ENCODE results near the gene RSPH6A. TPM values are rescaled to one million over a fixed set of nuclear protein-coding genes. Genes with fewer than 3 reads are reported as not detected.
A peak's percentile ranks its signal among the peaks of the same experiment; 100 is the strongest.

The RSPH6A gene
- total and polyA plus RNA-seq, 2 of the 13 experiments (the other 11 are each of a cell fraction or from before 2014, with no cell fraction given): 0.07 TPM; not detected in 1

GRCh38 chr19:45770192-45771101, 44.7 kb downstream of the RSPH6A start (continued):
- TF ChIP-seq E2F1 (CRISPR knock-in tag; IDR thresholded peaks at IDR 0.05) (no peak), ZNF136 (CRISPR knock-in tag; IDR thresholded peaks at IDR 0.05; ENCODE audit: low read depth) (no peak; the same call in 1 of the 2 replicates), EZH2 (conservative IDR thresholded peaks at IDR 0.05; ENCODE audit: low read depth, low read length) (no peak), ZNF891 (CRISPR knock-in tag; IDR thresholded peaks at IDR 0.05) (peak; percentile 71), POGK (CRISPR knock-in tag; conservative IDR thresholded peaks at IDR 0.05) (peak; percentile 55; the same call in 1 of the 2 replicates), NKX3-1 (CRISPR knock-in tag; IDR thresholded peaks at IDR 0.05) (peak; percentile 46; the same call in 1 of the 2 replicates), NR2F1 (CRISPR knock-in tag; IDR thresholded peaks at IDR 0.05) (no peak), MIXL1 (CRISPR knock-in tag; IDR thresholded peaks at IDR 0.05) (peak; percentile 3; the same call in 1 of the 2 replicates), ZNF563 (CRISPR knock-in tag; IDR thresholded peaks at IDR 0.05) (peak; percentile 93), DDIT3 (CRISPR knock-in tag; IDR thresholded peaks at IDR 0.05) (no peak), NR2F6 (IDR thresholded peaks at IDR 0.05) (no peak), NR2F6 (CRISPR knock-in tag; IDR thresholded peaks at IDR 0.05) (peak; percentile 65), MED8 (CRISPR knock-in tag; IDR thresholded peaks at IDR 0.05; ENCODE audit: insufficient replicate concordance) (peak; percentile 13), TOPORS (CRISPR knock-in tag; IDR thresholded peaks at IDR 0.05) (no peak; the same call in 1 of the 2 replicates), KDM5B (CRISPR knock-in tag; IDR thresholded peaks at IDR 0.05; ENCODE audit: borderline replicate concordance) (peak; percentile 87; the same call in 1 of the 2 replicates), ARID2 (CRISPR knock-in tag; IDR thresholded peaks at IDR 0.05; ENCODE audit: borderline replicate concordance) (no peak), TRIM22 (IDR thresholded peaks at IDR 0.05) (no peak), RCOR2 (CRISPR knock-in tag; IDR thresholded peaks at IDR 0.05) (0 out of 2 replicates have a peak, but pooled peaks have one; percentile 40), ZNF775 (CRISPR knock-in tag; IDR thresholded peaks at IDR 0.05; ENCODE audit: borderline replicate concordance) (no peak), THRA (CRISPR knock-in tag; IDR thresholded peaks at IDR 0.05; ENCODE audit: borderline replicate concordance) (peak; percentile 56; the same call in 1 of the 2 replicates)

All from HepG2 (cell line).